GM23338 (cell line): ENCODE results near the gene BEST2. TPM values are rescaled to one million over a fixed set of nuclear protein-coding genes. Genes with fewer than 3 reads are reported as not detected.

Experiments used
- ATAC-seq: fragments of 200-7000 bp; cut with Tn5 transposase; 3 replicates; pipeline ENCODE4 v1.9.1; 2020
- DNase-seq: peaks from one replicate; pipeline ENCODE4 v3.0.0-alpha.2; 2015; ENCODE audit warnings: low spot score
- H2AFZ ChIP-seq: fragments of 200-600 bp; sonication (generic); 2 replicates; pipeline ENCODE4 v1.8.0; 2016; ENCODE audit warnings: antibody characterized with exemption, mild to moderate bottlenecking, moderate library complexity
- H3F3A ChIP-seq: fragments of 200-600 bp; sonication (generic); replicated peaks from 2 replicates; pipeline ENCODE4 v1.8.0; 2017; ENCODE audit warnings: antibody characterized with exemption, mixed run types, low read depth
- H3K27ac ChIP-seq: fragments of 200-600 bp; sonication (generic); 2 replicates; pipeline ENCODE4 v1.6.1; 2016; ENCODE audit warnings: low read depth
- H3K27me3 ChIP-seq: fragments of 200-600 bp; sonication (generic); 2 replicates; pipeline ENCODE4 v1.8.0; 2016; ENCODE audit warnings: mild to moderate bottlenecking, mixed run types, moderate library complexity; ENCODE audit not compliant: insufficient read depth
- H3K36me3 ChIP-seq: fragments of 200-600 bp; sonication (generic); 2 replicates; pipeline ENCODE4 v1.8.0; 2016; ENCODE audit warnings: mild to moderate bottlenecking; ENCODE audit not compliant: insufficient read depth
- H3K4me1 ChIP-seq: fragments of 200-600 bp; sonication (generic); 2 replicates; pipeline ENCODE4 v1.8.0; 2016; ENCODE audit warnings: mild to moderate bottlenecking, moderate library complexity; ENCODE audit not compliant: insufficient read depth
- H3K4me2 ChIP-seq: fragments of 200-600 bp; sonication (generic); 2 replicates; pipeline ENCODE4 v1.7.1; 2017; ENCODE audit warnings: mixed run types
- H3K4me3 ChIP-seq: fragments of 200-600 bp; sonication (generic); 2 replicates; pipeline ENCODE4 v1.6.1; 2016; ENCODE audit warnings: mixed run types
- H3K79me2 ChIP-seq: fragments of 200-600 bp; sonication (generic); replicated peaks from 2 replicates; pipeline ENCODE4 v1.8.0; 2017; ENCODE audit warnings: mild to moderate bottlenecking; ENCODE audit not compliant: insufficient read depth
- H3K9me2 ChIP-seq: fragments of 200-600 bp; sonication (generic); 2 replicates; pipeline ENCODE4 v1.8.0; 2017; ENCODE audit not compliant: insufficient read depth
- H4K20me1 ChIP-seq: fragments of 200-600 bp; sonication (generic); replicated peaks from 2 replicates; pipeline ENCODE4 v1.8.0; 2017; ENCODE audit warnings: mild to moderate bottlenecking; ENCODE audit not compliant: insufficient read depth
- H3K27ac Mint-ChIP-seq: 2 replicates; pipeline ENCODE4 v1.8.0; 2020; ENCODE audit warnings: inconsistent platforms, mild to moderate bottlenecking, moderate library complexity, mixed read lengths
- H3K27me3 Mint-ChIP-seq: 3 replicates; pipeline ENCODE4 v1.8.0; 2022; ENCODE audit warnings: low read depth, mild to moderate bottlenecking, moderate library complexity, mixed read lengths, inconsistent platforms; ENCODE audit not compliant: insufficient read depth, poor library complexity
- H3K36me3 Mint-ChIP-seq: 3 replicates; pipeline ENCODE4 v1.8.0; 2021; ENCODE audit warnings: low read depth, mild to moderate bottlenecking, inconsistent platforms, moderate library complexity, mixed read lengths
- H3K4me1 Mint-ChIP-seq: 3 replicates; pipeline ENCODE4 v1.8.0; 2020; ENCODE audit warnings: mild to moderate bottlenecking, inconsistent platforms, mixed read lengths
- H3K4me3 Mint-ChIP-seq: 3 replicates; pipeline ENCODE4 v1.8.0; 2021; ENCODE audit warnings: moderate library complexity, mild to moderate bottlenecking, inconsistent platforms, mixed read lengths
- H3K9me3 Mint-ChIP-seq: 3 replicates; pipeline ENCODE4 v1.8.0; 2020; ENCODE audit warnings: moderate library complexity, mild to moderate bottlenecking, inconsistent platforms, mixed read lengths
- CREB1 ChIP-seq: fragments of 250-450 bp; sonication (Bioruptor Pico); IDR thresholded peaks from 2 replicates; pipeline ENCODE4 v1.5.0; 2020; ENCODE audit warnings: low read depth, mild to moderate bottlenecking, moderate library complexity
- EZH2 ChIP-seq: fragments of 200-600 bp; sonication (generic); IDR thresholded peaks from one replicate; pipeline ENCODE4 v1.8.0; 2017; ENCODE audit warnings: antibody characterized with exemption, mild to moderate bottlenecking, low read depth; ENCODE audit not compliant: unreplicated experiment
- EZH2phosphoT487 ChIP-seq: fragments of 200-600 bp; sonication (generic); IDR thresholded peaks from one replicate; pipeline ENCODE4 v1.8.1; 2018; ENCODE audit warnings: antibody characterized with exemption; ENCODE audit not compliant: unreplicated experiment
- JUNB ChIP-seq: IDR thresholded peaks from one replicate; pipeline ENCODE4 v1.6.1; 2016; ENCODE audit warnings: antibody characterized with exemption; ENCODE audit not compliant: unreplicated experiment
- NANOG ChIP-seq: IDR thresholded peaks from 2 replicates; pipeline ENCODE4 v1.6.1; 2016; ENCODE audit warnings: antibody characterized with exemption, borderline replicate concordance
- POLR2AphosphoS5 ChIP-seq: IDR thresholded peaks from 2 replicates; pipeline ENCODE4 v1.6.1; 2016; ENCODE audit warnings: antibody characterized with exemption, low read depth
- STAT1 ChIP-seq: IDR thresholded peaks from one replicate; pipeline ENCODE4 v1.6.1; 2016; ENCODE audit warnings: antibody characterized with exemption; ENCODE audit not compliant: unreplicated experiment
- ZNF114 ChIP-seq: fragments of 250-450 bp; sonication (Bioruptor Pico); IDR thresholded peaks from 2 replicates; pipeline ENCODE4 v1.5.0; 2020; ENCODE audit warnings: mild to moderate bottlenecking, moderate library complexity
- ZNF331 ChIP-seq: fragments of 250-450 bp; sonication (Bioruptor Pico); IDR thresholded peaks from 2 replicates; pipeline ENCODE4 v1.5.0; 2020; ENCODE audit warnings: low read depth, mild to moderate bottlenecking, moderate library complexity
- polyA plus RNA-seq: library from polyadenylated mRNA; unstranded; fragments of >200 nt; fragmentation: Nextera tagmentation; extraction: Ambion mirVana; gene quantifications from 2 replicates; pipeline ENCODE4 v1.2.1, GENCODE V29; 2016
- total RNA-seq: library from RNA; depleted of rRNA; stranded (reverse); fragments of >200 nt; shearing (Covaris generic); gene quantifications from 2 replicates; pipeline ENCODE4 v1.2.3, GENCODE V29; 2014
- TF ChIP-seq, protein P1 (sequence below): fragments of 250-450 bp; sonication (Bioruptor Pico); IDR thresholded peaks from 2 replicates; pipeline ENCODE4 v1.5.0; 2020; ENCODE audit warnings: mild to moderate bottlenecking, moderate library complexity
- TF ChIP-seq, protein P2 (sequence below): IDR thresholded peaks from one replicate; pipeline ENCODE4 v1.6.1; 2018; ENCODE audit warnings: antibody characterized with exemption; ENCODE audit not compliant: unreplicated experiment
- TF ChIP-seq, protein P3 (sequence below), 2 experiments: fragments of 200-600 bp in 1 of 2; sonication (generic) in 1 of 2; conservative IDR thresholded peaks; 2 replicates each; pipeline versions ENCODE4 v1.5.1 to v1.6.1; 2016 to 2017; ENCODE audit warnings: antibody characterized with exemption in 2 of 2, low read depth in 2 of 2, mild to moderate bottlenecking in 2 of 2, moderate library complexity in 1 of 2
- TF ChIP-seq, protein P4 (sequence below): IDR thresholded peaks from 2 replicates; pipeline ENCODE4 v1.6.1; 2016; ENCODE audit warnings: antibody characterized with exemption

Gene BEST2
- total and polyA plus RNA-seq, 2 experiments from 2014 or later: 1.2 to 10.4 TPM

DNA sequence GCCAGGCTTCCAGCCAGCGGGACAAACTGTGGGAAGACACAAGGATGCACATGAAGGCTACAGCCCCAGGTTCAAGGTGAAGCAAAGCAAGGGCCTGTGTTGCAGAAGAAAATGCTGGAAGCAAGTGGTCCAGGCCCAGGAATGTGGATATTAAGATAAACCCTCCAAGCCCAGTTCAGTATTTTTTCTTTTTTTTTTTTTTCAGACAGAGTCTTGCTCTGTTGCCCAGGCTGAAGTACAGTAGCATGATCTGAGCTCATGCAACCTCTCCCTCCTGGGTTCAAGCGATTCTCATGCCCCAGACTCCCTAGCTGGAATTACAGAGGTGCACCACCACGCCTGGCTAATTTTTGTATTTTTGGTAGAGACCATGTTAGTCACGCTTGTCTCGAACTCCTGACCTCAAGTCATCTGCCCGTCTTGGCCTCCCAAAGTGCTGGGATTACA, 45.6 kb downstream of the BEST2 start:
- Histone ChIP-seq H4K20me1 (no peaks in the 10 kb centered on the region), H3K36me3 (peaks cover 9% of the 10 kb centered on the region; the same call in 1 of the 2 replicates), H3K4me1 (peaks cover 26% of the 10 kb centered on the region), H3K9me2 (no peaks in the 10 kb centered on the region), H3K27me3 (peaks cover 12% of the 10 kb centered on the region), H3K27ac (no peak overlapping the region), H3K4me3 (no peak overlapping the region), H2AFZ (no peak overlapping the region), H3F3A (peaks cover 26% of the 10 kb centered on the region), H3K4me2 (no peak overlapping the region), H3K79me2 (peaks cover 13% of the 10 kb centered on the region)
- Mint-ChIP-seq H3K9me3 (peaks cover 3% of the 10 kb centered on the region; the same call in 1 of the 3 replicates), H3K27me3 (peaks cover 22% of the 10 kb centered on the region), H3K4me1 (peaks cover 22% of the 10 kb centered on the region), H3K36me3 (peaks cover 49% of the 10 kb centered on the region), H3K27ac (no peak overlapping the region), H3K4me3 (no peak overlapping the region)
- no peak for TF ChIP-seq JUNB
- no peak for TF ChIP-seq EZH2
- no peak for TF ChIP-seq ZNF331
- TF ChIP-seq ZNF114 (CRISPR knock-in tag): no peak
- TF ChIP-seq NANOG: no peak
- TF ChIP-seq, protein P1, sequence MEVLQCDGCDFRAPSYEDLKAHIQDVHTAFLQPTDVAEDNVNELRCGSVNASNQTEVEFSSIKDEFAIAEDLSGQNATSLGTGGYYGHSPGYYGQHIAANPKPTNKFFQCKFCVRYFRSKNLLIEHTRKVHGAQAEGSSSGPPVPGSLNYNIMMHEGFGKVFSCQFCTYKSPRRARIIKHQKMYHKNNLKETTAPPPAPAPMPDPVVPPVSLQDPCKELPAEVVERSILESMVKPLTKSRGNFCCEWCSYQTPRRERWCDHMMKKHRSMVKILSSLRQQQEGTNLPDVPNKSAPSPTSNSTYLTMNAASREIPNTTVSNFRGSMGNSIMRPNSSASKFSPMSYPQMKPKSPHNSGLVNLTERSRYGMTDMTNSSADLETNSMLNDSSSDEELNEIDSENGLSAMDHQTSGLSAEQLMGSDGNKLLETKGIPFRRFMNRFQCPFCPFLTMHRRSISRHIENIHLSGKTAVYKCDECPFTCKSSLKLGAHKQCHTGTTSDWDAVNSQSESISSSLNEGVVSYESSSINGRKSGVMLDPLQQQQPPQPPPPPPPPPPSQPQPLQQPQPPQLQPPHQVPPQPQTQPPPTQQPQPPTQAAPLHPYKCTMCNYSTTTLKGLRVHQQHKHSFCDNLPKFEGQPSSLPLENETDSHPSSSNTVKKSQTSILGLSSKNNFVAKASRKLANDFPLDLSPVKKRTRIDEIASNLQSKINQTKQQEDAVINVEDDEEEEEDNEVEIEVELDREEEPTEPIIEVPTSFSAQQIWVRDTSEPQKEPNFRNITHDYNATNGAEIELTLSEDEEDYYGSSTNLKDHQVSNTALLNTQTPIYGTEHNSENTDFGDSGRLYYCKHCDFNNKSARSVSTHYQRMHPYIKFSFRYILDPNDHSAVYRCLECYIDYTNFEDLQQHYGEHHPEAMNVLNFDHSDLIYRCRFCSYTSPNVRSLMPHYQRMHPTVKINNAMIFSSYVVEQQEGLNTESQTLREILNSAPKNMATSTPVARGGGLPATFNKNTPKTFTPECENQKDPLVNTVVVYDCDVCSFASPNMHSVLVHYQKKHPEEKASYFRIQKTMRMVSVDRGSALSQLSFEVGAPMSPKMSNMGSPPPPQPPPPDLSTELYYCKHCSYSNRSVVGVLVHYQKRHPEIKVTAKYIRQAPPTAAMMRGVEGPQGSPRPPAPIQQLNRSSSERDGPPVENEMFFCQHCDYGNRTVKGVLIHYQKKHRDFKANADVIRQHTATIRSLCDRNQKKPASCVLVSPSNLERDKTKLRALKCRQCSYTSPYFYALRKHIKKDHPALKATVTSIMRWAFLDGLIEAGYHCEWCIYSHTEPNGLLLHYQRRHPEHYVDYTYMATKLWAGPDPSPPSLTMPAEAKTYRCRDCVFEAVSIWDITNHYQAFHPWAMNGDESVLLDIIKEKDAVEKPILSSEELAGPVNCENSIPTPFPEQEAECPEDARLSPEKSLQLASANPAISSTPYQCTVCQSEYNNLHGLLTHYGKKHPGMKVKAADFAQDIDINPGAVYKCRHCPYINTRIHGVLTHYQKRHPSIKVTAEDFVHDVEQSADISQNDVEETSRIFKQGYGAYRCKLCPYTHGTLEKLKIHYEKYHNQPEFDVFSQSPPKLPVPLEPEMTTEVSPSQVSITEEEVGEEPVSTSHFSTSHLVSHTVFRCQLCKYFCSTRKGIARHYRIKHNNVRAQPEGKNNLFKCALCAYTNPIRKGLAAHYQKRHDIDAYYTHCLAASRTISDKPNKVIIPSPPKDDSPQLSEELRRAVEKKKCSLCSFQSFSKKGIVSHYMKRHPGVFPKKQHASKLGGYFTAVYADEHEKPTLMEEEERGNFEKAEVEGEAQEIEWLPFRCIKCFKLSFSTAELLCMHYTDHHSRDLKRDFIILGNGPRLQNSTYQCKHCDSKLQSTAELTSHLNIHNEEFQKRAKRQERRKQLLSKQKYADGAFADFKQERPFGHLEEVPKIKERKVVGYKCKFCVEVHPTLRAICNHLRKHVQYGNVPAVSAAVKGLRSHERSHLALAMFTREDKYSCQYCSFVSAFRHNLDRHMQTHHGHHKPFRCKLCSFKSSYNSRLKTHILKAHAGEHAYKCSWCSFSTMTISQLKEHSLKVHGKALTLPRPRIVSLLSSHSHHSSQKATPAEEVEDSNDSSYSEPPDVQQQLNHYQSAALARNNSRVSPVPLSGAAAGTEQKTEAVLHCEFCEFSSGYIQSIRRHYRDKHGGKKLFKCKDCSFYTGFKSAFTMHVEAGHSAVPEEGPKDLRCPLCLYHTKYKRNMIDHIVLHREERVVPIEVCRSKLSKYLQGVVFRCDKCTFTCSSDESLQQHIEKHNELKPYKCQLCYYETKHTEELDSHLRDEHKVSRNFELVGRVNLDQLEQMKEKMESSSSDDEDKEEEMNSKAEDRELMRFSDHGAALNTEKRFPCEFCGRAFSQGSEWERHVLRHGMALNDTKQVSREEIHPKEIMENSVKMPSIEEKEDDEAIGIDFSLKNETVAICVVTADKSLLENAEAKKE (CRISPR knock-in tag): no peak
- TF ChIP-seq, protein P2, sequence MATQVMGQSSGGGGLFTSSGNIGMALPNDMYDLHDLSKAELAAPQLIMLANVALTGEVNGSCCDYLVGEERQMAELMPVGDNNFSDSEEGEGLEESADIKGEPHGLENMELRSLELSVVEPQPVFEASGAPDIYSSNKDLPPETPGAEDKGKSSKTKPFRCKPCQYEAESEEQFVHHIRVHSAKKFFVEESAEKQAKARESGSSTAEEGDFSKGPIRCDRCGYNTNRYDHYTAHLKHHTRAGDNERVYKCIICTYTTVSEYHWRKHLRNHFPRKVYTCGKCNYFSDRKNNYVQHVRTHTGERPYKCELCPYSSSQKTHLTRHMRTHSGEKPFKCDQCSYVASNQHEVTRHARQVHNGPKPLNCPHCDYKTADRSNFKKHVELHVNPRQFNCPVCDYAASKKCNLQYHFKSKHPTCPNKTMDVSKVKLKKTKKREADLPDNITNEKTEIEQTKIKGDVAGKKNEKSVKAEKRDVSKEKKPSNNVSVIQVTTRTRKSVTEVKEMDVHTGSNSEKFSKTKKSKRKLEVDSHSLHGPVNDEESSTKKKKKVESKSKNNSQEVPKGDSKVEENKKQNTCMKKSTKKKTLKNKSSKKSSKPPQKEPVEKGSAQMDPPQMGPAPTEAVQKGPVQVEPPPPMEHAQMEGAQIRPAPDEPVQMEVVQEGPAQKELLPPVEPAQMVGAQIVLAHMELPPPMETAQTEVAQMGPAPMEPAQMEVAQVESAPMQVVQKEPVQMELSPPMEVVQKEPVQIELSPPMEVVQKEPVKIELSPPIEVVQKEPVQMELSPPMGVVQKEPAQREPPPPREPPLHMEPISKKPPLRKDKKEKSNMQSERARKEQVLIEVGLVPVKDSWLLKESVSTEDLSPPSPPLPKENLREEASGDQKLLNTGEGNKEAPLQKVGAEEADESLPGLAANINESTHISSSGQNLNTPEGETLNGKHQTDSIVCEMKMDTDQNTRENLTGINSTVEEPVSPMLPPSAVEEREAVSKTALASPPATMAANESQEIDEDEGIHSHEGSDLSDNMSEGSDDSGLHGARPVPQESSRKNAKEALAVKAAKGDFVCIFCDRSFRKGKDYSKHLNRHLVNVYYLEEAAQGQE: no peak
- TF ChIP-seq EZH2phosphoT487: no peak
- TF ChIP-seq, protein P3, sequence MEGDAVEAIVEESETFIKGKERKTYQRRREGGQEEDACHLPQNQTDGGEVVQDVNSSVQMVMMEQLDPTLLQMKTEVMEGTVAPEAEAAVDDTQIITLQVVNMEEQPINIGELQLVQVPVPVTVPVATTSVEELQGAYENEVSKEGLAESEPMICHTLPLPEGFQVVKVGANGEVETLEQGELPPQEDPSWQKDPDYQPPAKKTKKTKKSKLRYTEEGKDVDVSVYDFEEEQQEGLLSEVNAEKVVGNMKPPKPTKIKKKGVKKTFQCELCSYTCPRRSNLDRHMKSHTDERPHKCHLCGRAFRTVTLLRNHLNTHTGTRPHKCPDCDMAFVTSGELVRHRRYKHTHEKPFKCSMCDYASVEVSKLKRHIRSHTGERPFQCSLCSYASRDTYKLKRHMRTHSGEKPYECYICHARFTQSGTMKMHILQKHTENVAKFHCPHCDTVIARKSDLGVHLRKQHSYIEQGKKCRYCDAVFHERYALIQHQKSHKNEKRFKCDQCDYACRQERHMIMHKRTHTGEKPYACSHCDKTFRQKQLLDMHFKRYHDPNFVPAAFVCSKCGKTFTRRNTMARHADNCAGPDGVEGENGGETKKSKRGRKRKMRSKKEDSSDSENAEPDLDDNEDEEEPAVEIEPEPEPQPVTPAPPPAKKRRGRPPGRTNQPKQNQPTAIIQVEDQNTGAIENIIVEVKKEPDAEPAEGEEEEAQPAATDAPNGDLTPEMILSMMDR (conservative IDR thresholded peaks at IDR 0.05; ENCODE audit: low read depth in 2 of 2): no peak
- TF ChIP-seq STAT1: no peak
- no peak for TF ChIP-seq CREB1
- no peak for TF ChIP-seq POLR2AphosphoS5
- TF ChIP-seq, protein P4, sequence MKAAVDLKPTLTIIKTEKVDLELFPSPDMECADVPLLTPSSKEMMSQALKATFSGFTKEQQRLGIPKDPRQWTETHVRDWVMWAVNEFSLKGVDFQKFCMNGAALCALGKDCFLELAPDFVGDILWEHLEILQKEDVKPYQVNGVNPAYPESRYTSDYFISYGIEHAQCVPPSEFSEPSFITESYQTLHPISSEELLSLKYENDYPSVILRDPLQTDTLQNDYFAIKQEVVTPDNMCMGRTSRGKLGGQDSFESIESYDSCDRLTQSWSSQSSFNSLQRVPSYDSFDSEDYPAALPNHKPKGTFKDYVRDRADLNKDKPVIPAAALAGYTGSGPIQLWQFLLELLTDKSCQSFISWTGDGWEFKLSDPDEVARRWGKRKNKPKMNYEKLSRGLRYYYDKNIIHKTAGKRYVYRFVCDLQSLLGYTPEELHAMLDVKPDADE: no peak
- no peak for DNase-seq
- ATAC-seq: no peak
